Fibroblast of skin of abdomen (primary cell): ENCODE data around the gene KRT9.
A peak's percentile ranks its signal among the peaks of the same experiment; 100 is the strongest.
"Not testable (repeated sequence)": the region's sequence is repeated elsewhere in the genome, so short reads cannot be mapped to it uniquely, and the experiment has no call there.

Source experiments
- DNase-seq: peaks from one replicate; pipeline ENCODE4 v3.0.0-alpha.2; 2013

The KRT9 gene

GRCh38 chr17:41546819-41547218 lies 25.0 kb downstream of the KRT9 start:
- no peak for DNase-seq

- DNase-seq: no peak
Measured at GRCh38 chr17:41545829-41546410, 25.9 kb downstream of the KRT9 start.

- no peak for DNase-seq
Measured at GRCh38 chr17:41544935-41545334, 26.9 kb downstream of the KRT9 start.

GRCh38 chr17:41544491-41544892 lies 27.4 kb downstream of the KRT9 start:
- DNase-seq: peak; percentile 21

- DNase-seq: not testable (repeated sequence)
Measured at GRCh38 chr17:41542786-41543185, 29.1 kb downstream of the KRT9 start.

- DNase-seq: no peak
Measured at GRCh38 chr17:41542357-41542756, 29.5 kb downstream of the KRT9 start.

GRCh38 chr17:41540921-41541625 lies 30.8 kb downstream of the KRT9 start:
- DNase-seq: no peak

GRCh38 chr17:41539979-41540701 lies 31.7 kb downstream of the KRT9 start:
- no peak for DNase-seq

- peak; percentile 31 for DNase-seq
Measured at GRCh38 chr17:41539071-41539492, 32.8 kb downstream of the KRT9 start.

GRCh38 chr17:41538565-41538991 lies 33.3 kb downstream of the KRT9 start:
- DNase-seq: peak; percentile 74

- peak; percentile 51 for DNase-seq
Measured at GRCh38 chr17:41537990-41538389, 33.9 kb downstream of the KRT9 start.

- no peak for DNase-seq
Measured at GRCh38 chr17:41537614-41537954, 34.3 kb downstream of the KRT9 start.

- DNase-seq: no peak
Measured at GRCh38 chr17:41536741-41537613, 34.9 kb downstream of the KRT9 start.

GRCh38 chr17:41535764-41536481 lies 35.9 kb downstream of the KRT9 start:
- no peak for DNase-seq

GRCh38 chr17:41534899-41535546 lies 36.8 kb downstream of the KRT9 start:
- no peak for DNase-seq

GRCh38 chr17:41533613-41534012 lies 38.2 kb downstream of the KRT9 start:
- DNase-seq: no peak

GRCh38 chr17:41532947-41533570 lies 38.8 kb downstream of the KRT9 start:
- no peak for DNase-seq

GRCh38 chr17:41531993-41532392 lies 39.9 kb downstream of the KRT9 start:
- DNase-seq: no peak

- DNase-seq: peak; percentile 63
Measured at GRCh38 chr17:41530062-41531048, 41.5 kb downstream of the KRT9 start.

- no peak for DNase-seq
Measured at GRCh38 chr17:41529491-41529915, 42.4 kb downstream of the KRT9 start.
